Lower leg skin (tissue), 4 donors: ENCODE data around the gene LDLR. TPM values are rescaled to one million over a fixed set of nuclear protein-coding genes. Genes with fewer than 3 reads are reported as not detected.
"Not testable (repeated sequence)": the region's sequence is repeated elsewhere in the genome, so short reads cannot be mapped to it uniquely, and the experiment has no call there.

Experiments used
- DNase-seq, 2 donors: peaks; one replicate each; pipeline ENCODE4 v3.0.0-alpha.2; 2019; ENCODE audit warnings: low spot score in 2 of 2
- H3K4me3 ChIP-seq: fragments of 200-600 bp; sonication (generic); 2 replicates; pipeline ENCODE4 v1.5.1; 2017; ENCODE audit warnings: mild to moderate bottlenecking, low read depth; ENCODE audit not compliant: poor library complexity, severe bottlenecking
- CTCF ChIP-seq, 3 donors: fragments of 450-650 bp; IDR thresholded peaks; one replicate each; pipeline ENCODE4 v1.5.1; 2016; ENCODE audit warnings: antibody characterized with exemption in 3 of 3, mild to moderate bottlenecking in 3 of 3, moderate library complexity in 2 of 3
- POLR2A ChIP-seq, 2 donors: fragments of 450-650 bp; IDR thresholded peaks; one replicate each; pipeline ENCODE4 v1.6.1; 2016 to 2017; ENCODE audit warnings: antibody characterized with exemption in 2 of 2, mild to moderate bottlenecking in 1 of 2, moderate library complexity in 1 of 2
- WGBS, 2 donors: methylation state at CpG; one replicate each; pipeline ENCODE4 v1.1.5; 2018; 5-methylcytosine and 5-hydroxymethylcytosine counted together
- intact Hi-C: fragments of 100-400 bp; cut with DNase I; formaldehyde crosslinking; loops from one replicate; pipeline ENCODE4 v1.15.0; 2023; ENCODE audit warnings: low total_unique reads
- total RNA-seq, 4 donors: library from RNA; depleted of rRNA; stranded (reverse); fragments of >200 nt; gene quantifications; one replicate each; pipeline ENCODE4 v1.1.0, GENCODE V29; 2016

LDLR gene
- total RNA-seq, 4 donors from 2014 or later, result 48.7 to 62.8 (median 58.7) TPM

- TF ChIP-seq POLR2A (IDR thresholded peaks at IDR 0.05) (no peak), CTCF (IDR thresholded peaks at IDR 0.05) (no peak)
- H3K4me3 ChIP-seq, result no peak overlapping the region
- peak; percentile 66 to 95 for DNase-seq
- 11 to 22% methylated on average over 12 to 13 of the region's 13 CpGs for WGBS, 2 donors
- intact Hi-C loops, result no loop called here
These were observed 49.5 kb downstream of the LDLR start for GRCh38 chr19:11138601-11139300.

- H3K4me3 ChIP-seq, intact Hi-C loops, DNase-seq: not testable (repeated sequence)
- WGBS, 2 donors, result 89 to 90% methylated on average over 10 of the region's 10 CpGs
These were observed 50.8 kb downstream of the LDLR start for GRCh38 chr19:11140023-11140538.

DNA sequence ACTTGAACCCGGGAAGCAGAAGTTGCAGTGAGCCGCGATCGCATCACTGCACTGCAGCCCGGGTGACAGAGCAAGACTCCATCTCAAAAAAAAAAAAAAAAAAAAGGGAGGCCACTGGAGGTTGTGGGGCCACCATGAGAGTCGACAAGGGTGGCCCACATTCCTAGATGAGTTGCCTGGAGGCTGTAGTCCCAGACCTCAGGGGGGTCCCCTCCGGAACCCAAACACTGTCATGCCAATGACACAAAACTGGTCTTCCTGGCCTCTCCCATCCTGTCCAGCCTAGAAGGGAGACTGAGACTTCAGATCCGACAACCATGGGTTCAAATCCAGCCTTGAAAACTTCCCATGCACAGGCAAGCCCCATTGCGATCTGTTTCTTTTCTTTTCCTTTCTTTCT, 51.6 kb downstream of the LDLR start:
- intact Hi-C loops, result no loop called here
- WGBS, 2 donors, result 93% methylated on average over 9 of the region's 9 CpGs
- TF ChIP-seq POLR2A (IDR thresholded peaks at IDR 0.05), result no peak
- no peak for TF ChIP-seq CTCF (IDR thresholded peaks at IDR 0.05)
- no peak for DNase-seq
- H3K4me3 ChIP-seq, result no peak overlapping the region

DNA sequence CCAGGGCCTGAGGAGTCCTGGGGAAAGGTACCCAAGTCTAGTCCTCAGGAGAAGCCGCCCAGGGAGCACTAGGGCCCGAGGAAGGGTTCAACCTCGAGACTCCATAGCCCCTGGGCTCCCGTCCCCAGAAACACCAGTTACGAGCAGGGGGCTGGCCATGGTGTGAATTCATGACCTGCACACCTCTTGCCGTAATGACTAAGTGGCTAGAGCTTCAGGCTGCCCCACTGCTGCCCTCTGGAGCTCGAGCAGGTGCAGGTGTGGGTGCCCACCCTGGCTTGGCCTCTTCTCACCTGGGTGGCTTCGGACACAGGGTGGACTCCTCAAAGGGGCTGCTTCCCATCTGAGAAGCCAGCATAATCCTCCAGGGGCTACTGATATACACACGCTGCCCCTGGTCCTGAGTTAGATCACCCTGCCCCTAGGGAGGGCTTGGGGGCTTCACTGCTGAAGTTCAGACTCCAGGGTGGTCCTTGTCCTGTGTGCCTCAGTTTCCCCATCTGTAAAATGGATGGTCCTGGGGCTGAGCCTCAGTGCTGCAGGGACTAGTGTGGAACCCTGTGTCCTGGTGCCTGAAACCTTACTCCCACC, 52.8 kb downstream of the LDLR start:
- TF ChIP-seq CTCF (IDR thresholded peaks at IDR 0.05) (no peak), POLR2A (IDR thresholded peaks at IDR 0.05) (no peak)
- 81 to 89% methylated on average over 3 to 9 of the region's 9 CpGs for WGBS, 2 donors
- DNase-seq, result no peak
- intact Hi-C loops, result no loop called here
- no peak overlapping the region for H3K4me3 ChIP-seq

DNA sequence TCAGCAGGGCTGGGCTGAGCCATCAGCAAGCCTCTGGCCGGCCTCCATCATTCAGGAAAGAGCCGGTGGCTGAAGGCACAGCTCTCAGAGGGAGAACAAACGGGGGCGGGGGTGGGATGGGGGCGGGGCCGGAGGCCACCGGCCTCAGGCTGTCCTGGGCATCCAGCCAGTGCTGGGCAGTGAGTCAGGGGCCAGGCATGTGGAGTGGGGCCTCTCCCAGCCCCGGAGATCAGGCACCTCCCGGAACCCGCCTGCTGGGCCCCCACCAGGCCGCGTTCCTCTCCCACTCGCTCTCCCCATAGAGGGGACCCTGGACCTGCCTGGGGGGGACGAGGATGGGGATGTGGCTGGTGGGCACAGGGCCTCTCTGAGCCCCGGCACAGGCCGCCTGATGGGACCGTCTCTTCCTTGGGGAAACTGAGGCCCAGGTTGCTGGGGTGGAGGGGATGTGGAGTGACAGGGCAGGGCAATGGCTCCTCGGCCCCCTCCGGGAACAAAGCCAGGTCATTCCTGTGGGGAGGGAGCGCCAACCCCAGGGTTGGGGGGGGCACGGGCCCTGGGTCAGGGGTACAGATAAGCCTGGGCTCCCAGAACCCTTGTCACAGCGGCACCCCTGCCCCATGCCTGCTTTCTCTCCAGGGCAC, 53.4 kb downstream of the LDLR start:
- TF ChIP-seq POLR2A (IDR thresholded peaks at IDR 0.05), result no peak
- TF ChIP-seq CTCF (IDR thresholded peaks at IDR 0.05), result no peak
- intact Hi-C loops, result no loop called here
- peak; percentile 74 to 97 for DNase-seq
- H3K4me3 ChIP-seq, result no peak overlapping the region
- 17 to 18% methylated on average over 9 to 17 of the region's 22 CpGs for WGBS, 2 donors

DNA sequence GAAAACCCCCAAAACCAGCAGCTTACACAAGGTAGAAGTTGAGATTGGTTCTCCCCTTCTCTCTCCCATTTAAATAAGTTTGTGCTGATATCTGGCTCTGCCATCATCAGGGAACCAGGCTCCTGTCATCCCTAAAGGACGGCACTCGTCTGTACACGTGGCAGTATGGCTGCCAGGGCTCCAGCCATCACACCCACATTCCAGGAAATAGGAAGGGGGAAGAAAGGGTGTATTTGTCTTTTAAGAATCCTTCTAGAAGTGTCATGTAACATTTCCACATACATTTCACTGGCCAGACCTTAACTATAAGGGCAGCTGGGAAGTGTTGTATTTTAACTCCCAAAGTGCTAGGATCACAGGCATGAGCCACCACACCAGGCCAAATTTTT, 56.3 kb downstream of the LDLR start:
- TF ChIP-seq POLR2A (IDR thresholded peaks at IDR 0.05) (no peak), CTCF (IDR thresholded peaks at IDR 0.05) (no peak)
- no peak for DNase-seq
- intact Hi-C loops, result no loop called here
- WGBS, 2 donors, result 93 to 96% methylated on average over 3 of the region's 3 CpGs
- H3K4me3 ChIP-seq, result no peak overlapping the region
